ENCODE measurements around the gene ZGPAT.

ZGPAT gene

GRCh38 chr20:63743210-63743970 lies 35.6 kb downstream of the ZGPAT start:
- Histone ChIP-seq H3K4me3 (ENCODE audit: low read depth in 1 of 2, low read length in 1 of 2) (no peak overlapping the region), H3K4me1 (ENCODE audit: control insufficient read depth in 1 of 2, insufficient read depth in 1 of 2, low read depth in 1 of 2, low read length in 1 of 2) (peaks cover 17 to 21% of the 10 kb centered on the region in 2 experiments), H3K27ac (no peak overlapping the region), H3K27me3 (peaks cover 9% of the 10 kb centered on the region), H3K9me3 (no peaks in the 10 kb centered on the region), H3K36me3 (peaks cover 20% of the 10 kb centered on the region)
- TF ChIP-seq, protein P1, sequence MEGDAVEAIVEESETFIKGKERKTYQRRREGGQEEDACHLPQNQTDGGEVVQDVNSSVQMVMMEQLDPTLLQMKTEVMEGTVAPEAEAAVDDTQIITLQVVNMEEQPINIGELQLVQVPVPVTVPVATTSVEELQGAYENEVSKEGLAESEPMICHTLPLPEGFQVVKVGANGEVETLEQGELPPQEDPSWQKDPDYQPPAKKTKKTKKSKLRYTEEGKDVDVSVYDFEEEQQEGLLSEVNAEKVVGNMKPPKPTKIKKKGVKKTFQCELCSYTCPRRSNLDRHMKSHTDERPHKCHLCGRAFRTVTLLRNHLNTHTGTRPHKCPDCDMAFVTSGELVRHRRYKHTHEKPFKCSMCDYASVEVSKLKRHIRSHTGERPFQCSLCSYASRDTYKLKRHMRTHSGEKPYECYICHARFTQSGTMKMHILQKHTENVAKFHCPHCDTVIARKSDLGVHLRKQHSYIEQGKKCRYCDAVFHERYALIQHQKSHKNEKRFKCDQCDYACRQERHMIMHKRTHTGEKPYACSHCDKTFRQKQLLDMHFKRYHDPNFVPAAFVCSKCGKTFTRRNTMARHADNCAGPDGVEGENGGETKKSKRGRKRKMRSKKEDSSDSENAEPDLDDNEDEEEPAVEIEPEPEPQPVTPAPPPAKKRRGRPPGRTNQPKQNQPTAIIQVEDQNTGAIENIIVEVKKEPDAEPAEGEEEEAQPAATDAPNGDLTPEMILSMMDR (IDR thresholded peaks at IDR 0.05) = no peak

- Histone ChIP-seq H3K4me3 (ENCODE audit: low read depth in 1 of 2, low read length in 1 of 2) (no peak overlapping the region), H3K9me3 (no peaks in the 10 kb centered on the region), H3K36me3 (peaks cover 20% of the 10 kb centered on the region), H3K27me3 (peaks cover 2% of the 10 kb centered on the region), H3K4me1 (ENCODE audit: control insufficient read depth in 1 of 2, insufficient read depth in 1 of 2, low read depth in 1 of 2, low read length in 1 of 2) (peaks cover 10 to 14% of the 10 kb centered on the region in 2 experiments), H3K27ac (no peak overlapping the region)
- TF ChIP-seq, protein P1 (IDR thresholded peaks at IDR 0.05) = no peak
Measured at GRCh38 chr20:63744158-63744557, 36.3 kb downstream of the ZGPAT start.

DNA sequence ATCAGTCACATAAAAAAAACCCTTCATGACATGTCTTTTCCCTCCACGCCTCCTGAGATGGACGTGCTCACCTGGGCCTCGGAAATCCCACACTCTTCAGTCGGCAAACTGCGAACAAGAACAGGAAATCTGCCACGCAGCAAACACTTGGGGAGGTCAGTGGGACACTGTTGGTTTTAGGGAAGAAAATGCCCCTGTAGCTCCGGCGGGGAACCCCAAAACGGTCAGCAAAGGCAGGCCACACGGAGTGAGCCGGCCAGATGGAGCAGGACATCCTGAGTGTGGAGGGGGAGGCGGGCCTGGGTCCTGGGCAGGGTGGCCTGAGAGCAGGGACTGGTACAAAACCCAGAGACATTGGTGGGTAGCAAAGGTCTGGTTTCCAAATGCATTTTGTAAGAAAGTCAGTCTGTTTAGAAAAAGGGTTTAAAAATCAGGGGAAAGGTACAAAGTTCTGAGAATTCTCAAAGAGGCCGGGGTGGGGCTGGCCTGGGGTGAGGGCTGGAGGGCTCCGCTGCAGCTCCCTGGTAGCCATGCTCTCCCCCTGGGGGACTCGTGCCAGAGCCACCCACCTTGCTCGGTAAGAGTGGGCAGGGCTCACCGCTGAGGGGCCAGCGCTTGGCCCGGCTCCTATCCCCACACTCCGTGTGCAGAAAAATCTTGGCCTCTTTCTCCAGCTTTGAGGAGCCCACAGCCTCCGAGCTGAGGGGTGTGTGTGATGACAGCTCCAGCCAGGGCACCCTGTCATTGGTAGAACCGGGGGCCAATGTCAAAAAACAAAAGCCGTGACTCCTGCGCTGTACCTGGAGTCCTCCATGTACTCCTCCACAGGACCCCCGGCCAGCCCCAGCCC lies 37.0 kb downstream of the ZGPAT start:
- TF ChIP-seq, protein P1 (IDR thresholded peaks at IDR 0.05) = no peak
- H3K9me3 ChIP-seq = no peaks in the 10 kb centered on the region
- no peak overlapping the region for H3K4me3 ChIP-seq (ENCODE audit: low read depth in 1 of 2, low read length in 1 of 2)
- peaks cover 8 to 12% of the 10 kb centered on the region in 2 experiments for H3K4me1 ChIP-seq (ENCODE audit: control insufficient read depth in 1 of 2, insufficient read depth in 1 of 2, low read depth in 1 of 2, low read length in 1 of 2)
- no peak overlapping the region for H3K27ac ChIP-seq
- peaks cover 20% of the 10 kb centered on the region for H3K36me3 ChIP-seq
- peaks cover 2% of the 10 kb centered on the region for H3K27me3 ChIP-seq

- H3K36me3 ChIP-seq = peaks cover 20% of the 10 kb centered on the region
- TF ChIP-seq, protein P1 (IDR thresholded peaks at IDR 0.05) = no peak
Measured at GRCh38 chr20:63745424-63745805, 37.6 kb downstream of the ZGPAT start.

GRCh38 chr20:63745961-63746731 lies 38.3 kb downstream of the ZGPAT start:
- Histone ChIP-seq H3K27ac (no peak overlapping the region), H3K36me3 (peaks cover 20% of the 10 kb centered on the region), H3K4me1 (ENCODE audit: control insufficient read depth in 1 of 2, insufficient read depth in 1 of 2, low read depth in 1 of 2, low read length in 1 of 2) (peaks cover 0 to 1% of the 10 kb centered on the region in 2 experiments), H3K27me3 (peaks cover 15% of the 10 kb centered on the region), H3K9me3 (no peaks in the 10 kb centered on the region), H3K4me3 (ENCODE audit: low read depth in 1 of 2, low read length in 1 of 2) (no peak overlapping the region)
- TF ChIP-seq, protein P1 (IDR thresholded peaks at IDR 0.05) = no peak

More at GRCh38 chr20:63745424-63745805, 37.6 kb downstream of the ZGPAT start:
- H3K4me1 ChIP-seq (ENCODE audit: control insufficient read depth in 1 of 2, insufficient read depth in 1 of 2, low read depth in 1 of 2, low read length in 1 of 2) = peaks cover 6 to 9% of the 10 kb centered on the region in 2 experiments
- H3K27me3 ChIP-seq = peaks cover 8% of the 10 kb centered on the region
- no peak overlapping the region for H3K27ac ChIP-seq
- no peak overlapping the region for H3K4me3 ChIP-seq (ENCODE audit: low read depth in 1 of 2, low read length in 1 of 2)
- no peaks in the 10 kb centered on the region for H3K9me3 ChIP-seq
